ENCODE measurements around the gene CD46.
A peak's percentile ranks its signal among the peaks of the same experiment; 100 is the strongest.

Gene CD46

DNA sequence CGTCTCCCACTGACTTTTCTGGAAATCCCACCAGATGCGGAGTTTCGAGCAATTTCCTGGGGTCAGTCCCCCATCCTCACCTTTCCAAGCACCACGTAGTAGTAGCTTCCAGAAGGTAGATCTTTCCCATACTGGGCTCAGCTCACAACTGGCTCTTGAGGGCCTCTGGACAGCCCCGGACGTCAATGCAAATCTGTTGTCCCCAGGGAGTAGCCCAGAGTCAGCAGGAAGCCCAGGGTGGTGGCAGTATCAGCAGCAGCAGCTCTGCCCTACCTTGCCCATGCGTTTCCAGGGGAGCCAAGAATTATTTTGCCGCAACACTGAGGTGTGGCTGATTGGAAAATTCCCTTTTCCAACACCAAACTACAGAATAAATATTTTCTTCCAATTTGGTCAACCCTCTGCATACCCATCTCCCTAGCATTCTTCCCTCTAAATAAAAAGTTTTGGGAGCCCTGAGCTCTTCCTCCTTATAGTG lies 70.3 kb downstream of the CD46 start:
- Histone ChIP-seq H3K27me3 (ENCODE audit: control insufficient read depth, low read length) (no peaks in the 10 kb centered on the region), H3K27ac (ENCODE audit: low read depth, low read length) (peak overlapping the region; percentile 77), H3K9me2 (replicated peaks; ENCODE audit: control insufficient read depth, low read length) (no peaks in the 10 kb centered on the region), H3K4me1 (ENCODE audit: control insufficient read depth, low read length) (peaks cover 69% of the 10 kb centered on the region), H3K36me3 (ENCODE audit: control insufficient read depth, low read length) (peaks cover 18% of the 10 kb centered on the region), H3K4me2 (ENCODE audit: low read length) (peak overlapping the region; percentile 98), H3K79me2 (ENCODE audit: control insufficient read depth, low read length) (peaks cover 59% of the 10 kb centered on the region), H3F3A (ENCODE audit: control insufficient read depth, insufficient read depth) (peaks cover 6% of the 10 kb centered on the region; the same call in 1 of the 2 replicates), H3K9me3 (ENCODE audit: control insufficient read depth, insufficient read depth, low read length) (no peaks in the 10 kb centered on the region), H4K20me1 (ENCODE audit: control insufficient read depth, insufficient read depth, low read depth, low read length) (no peaks in the 10 kb centered on the region), H3K4me3 (ENCODE audit: low read length) (peak overlapping the region; percentile 96)
- no peak for TF ChIP-seq EZH2phosphoT487 (IDR thresholded peaks at IDR 0.05; ENCODE audit: borderline replicate concordance, low read length)
- TF ChIP-seq, protein P1, sequence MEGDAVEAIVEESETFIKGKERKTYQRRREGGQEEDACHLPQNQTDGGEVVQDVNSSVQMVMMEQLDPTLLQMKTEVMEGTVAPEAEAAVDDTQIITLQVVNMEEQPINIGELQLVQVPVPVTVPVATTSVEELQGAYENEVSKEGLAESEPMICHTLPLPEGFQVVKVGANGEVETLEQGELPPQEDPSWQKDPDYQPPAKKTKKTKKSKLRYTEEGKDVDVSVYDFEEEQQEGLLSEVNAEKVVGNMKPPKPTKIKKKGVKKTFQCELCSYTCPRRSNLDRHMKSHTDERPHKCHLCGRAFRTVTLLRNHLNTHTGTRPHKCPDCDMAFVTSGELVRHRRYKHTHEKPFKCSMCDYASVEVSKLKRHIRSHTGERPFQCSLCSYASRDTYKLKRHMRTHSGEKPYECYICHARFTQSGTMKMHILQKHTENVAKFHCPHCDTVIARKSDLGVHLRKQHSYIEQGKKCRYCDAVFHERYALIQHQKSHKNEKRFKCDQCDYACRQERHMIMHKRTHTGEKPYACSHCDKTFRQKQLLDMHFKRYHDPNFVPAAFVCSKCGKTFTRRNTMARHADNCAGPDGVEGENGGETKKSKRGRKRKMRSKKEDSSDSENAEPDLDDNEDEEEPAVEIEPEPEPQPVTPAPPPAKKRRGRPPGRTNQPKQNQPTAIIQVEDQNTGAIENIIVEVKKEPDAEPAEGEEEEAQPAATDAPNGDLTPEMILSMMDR (IDR thresholded peaks at IDR 0.05; ENCODE audit: low read depth, low read length, poor library complexity, severe bottlenecking), result no peak

DNA sequence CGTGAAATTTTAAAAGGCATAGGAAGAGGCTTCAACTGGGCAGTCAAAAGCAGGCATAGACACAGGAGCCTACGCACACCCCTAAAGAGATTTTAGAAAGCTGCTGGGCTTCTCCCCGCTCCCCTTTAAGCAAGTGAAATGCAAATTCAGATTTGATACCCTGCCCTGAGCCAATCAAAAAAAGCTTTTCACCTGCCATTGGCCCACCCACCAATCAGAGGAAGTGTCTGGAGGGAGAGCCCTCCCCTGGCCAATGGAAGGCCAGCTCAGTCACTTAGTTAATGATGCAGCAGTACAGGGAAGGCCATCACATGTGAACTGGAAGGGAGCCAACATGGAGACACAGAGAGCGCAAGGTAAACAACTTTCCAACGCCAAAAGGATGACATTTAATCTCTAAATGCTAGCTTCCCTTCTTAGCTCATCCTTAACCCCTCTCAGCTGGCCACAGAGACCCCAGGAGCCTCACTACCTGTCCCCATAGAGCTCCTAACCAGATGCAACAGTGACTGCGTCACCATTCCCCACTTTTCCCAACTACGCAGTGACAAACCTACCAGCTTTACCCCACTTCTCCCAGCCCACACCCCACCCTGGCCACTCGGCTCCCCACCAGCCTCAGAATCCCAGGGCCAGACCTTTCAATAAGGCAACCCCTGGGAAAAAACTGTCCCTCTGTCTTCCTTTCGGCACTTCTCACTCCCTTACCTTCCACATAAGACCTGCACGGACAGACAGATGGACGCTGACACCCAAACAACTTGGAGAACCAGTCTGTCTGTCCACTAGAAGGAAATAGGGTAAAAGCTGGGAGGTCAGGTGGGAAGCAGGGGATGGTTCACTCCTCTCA lies 71.0 kb downstream of the CD46 start:
- Histone ChIP-seq H3K4me3 (ENCODE audit: low read length) (peak overlapping the region; percentile 96), H3K9me3 (ENCODE audit: control insufficient read depth, insufficient read depth, low read length) (no peaks in the 10 kb centered on the region), H3K27ac (ENCODE audit: low read depth, low read length) (peak overlapping the region; percentile 77), H3K79me2 (ENCODE audit: control insufficient read depth, low read length) (peaks cover 59% of the 10 kb centered on the region), H3K36me3 (ENCODE audit: control insufficient read depth, low read length) (peaks cover 12% of the 10 kb centered on the region), H4K20me1 (ENCODE audit: control insufficient read depth, insufficient read depth, low read depth, low read length) (no peaks in the 10 kb centered on the region), H3K9me2 (replicated peaks; ENCODE audit: control insufficient read depth, low read length) (no peaks in the 10 kb centered on the region), H3K27me3 (ENCODE audit: control insufficient read depth, low read length) (no peaks in the 10 kb centered on the region), H3K4me1 (ENCODE audit: control insufficient read depth, low read length) (peaks cover 73% of the 10 kb centered on the region), H3F3A (ENCODE audit: control insufficient read depth, insufficient read depth) (peaks cover 6% of the 10 kb centered on the region; the same call in 1 of the 2 replicates), H3K4me2 (ENCODE audit: low read length) (peak overlapping the region; percentile 98)
- no peak for TF ChIP-seq EZH2phosphoT487 (IDR thresholded peaks at IDR 0.05; ENCODE audit: borderline replicate concordance, low read length)
- TF ChIP-seq, protein P1 (IDR thresholded peaks at IDR 0.05; ENCODE audit: low read depth, low read length, poor library complexity, severe bottlenecking), result no peak

DNA sequence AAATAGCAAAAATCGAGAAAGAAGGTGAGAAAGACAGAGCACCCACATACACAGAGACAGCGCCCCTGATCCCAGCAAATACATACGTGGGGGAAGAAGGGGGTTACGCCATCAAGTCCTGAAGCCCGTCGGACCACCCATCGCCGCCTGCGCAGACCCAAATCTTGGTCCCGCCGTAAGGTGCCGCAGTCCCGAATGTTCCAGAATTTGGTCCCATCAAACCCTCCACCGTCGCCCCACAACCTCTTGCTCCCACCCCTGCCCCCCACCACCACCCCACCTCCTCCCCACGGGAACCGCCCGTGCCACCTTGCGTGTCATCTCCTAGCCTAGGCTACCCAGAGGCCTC lies 71.7 kb downstream of the CD46 start:
- H3F3A ChIP-seq (ENCODE audit: control insufficient read depth, insufficient read depth), result peaks cover 6% of the 10 kb centered on the region; the same call in 1 of the 2 replicates
- H3K36me3 ChIP-seq (ENCODE audit: control insufficient read depth, low read length), result peaks cover 10% of the 10 kb centered on the region
- H3K27me3 ChIP-seq (ENCODE audit: control insufficient read depth, low read length), result no peaks in the 10 kb centered on the region
- H3K9me2 ChIP-seq (replicated peaks; ENCODE audit: control insufficient read depth, low read length), result no peaks in the 10 kb centered on the region
- H3K4me3 ChIP-seq (ENCODE audit: low read length), result peak overlapping the region; percentile 96
- peak overlapping the region; percentile 98 for H3K4me2 ChIP-seq (ENCODE audit: low read length)
- H3K27ac ChIP-seq (ENCODE audit: low read depth, low read length), result peak overlapping the region; percentile 77
- no peak for TF ChIP-seq EZH2phosphoT487 (IDR thresholded peaks at IDR 0.05; ENCODE audit: borderline replicate concordance, low read length)
- TF ChIP-seq, protein P1 (IDR thresholded peaks at IDR 0.05; ENCODE audit: low read depth, low read length, poor library complexity, severe bottlenecking), result no peak
- peaks cover 80% of the 10 kb centered on the region for H3K4me1 ChIP-seq (ENCODE audit: control insufficient read depth, low read length)
- no peaks in the 10 kb centered on the region for H3K9me3 ChIP-seq (ENCODE audit: control insufficient read depth, insufficient read depth, low read length)
- H4K20me1 ChIP-seq (ENCODE audit: control insufficient read depth, insufficient read depth, low read depth, low read length), result no peaks in the 10 kb centered on the region
- H3K79me2 ChIP-seq (ENCODE audit: control insufficient read depth, low read length), result peaks cover 58% of the 10 kb centered on the region

All from DOHH2 (cell line).